Liver (tissue), 9 donors: ENCODE measurements around the gene DUS1L. TPM values are rescaled to one million over a fixed set of nuclear protein-coding genes. Genes with fewer than 3 reads are reported as not detected.

Experiments used
- DNase-seq: peaks from one replicate; pipeline ENCODE4 v3.0.0-alpha.2; 2017; ENCODE audit warnings: low spot score
- H3K27ac ChIP-seq, 2 donors: one replicate each; pipeline ENCODE4 v1.7.0; 2013; ENCODE audit warnings: inconsistent platforms in 2 of 2, low read length in 2 of 2, control low read depth in 1 of 2, low read depth in 1 of 2, mild to moderate bottlenecking in 1 of 2
- H3K27me3 ChIP-seq, 4 donors: one replicate each; pipeline versions ENCODE4 v1.6.1 to v1.7.0; 2013; ENCODE audit warnings: low read length in 3 of 4, inconsistent platforms in 1 of 4, mild to moderate bottlenecking in 1 of 4, moderate library complexity in 1 of 4; ENCODE audit not compliant: control insufficient read depth in 4 of 4, insufficient read depth in 4 of 4
- H3K36me3 ChIP-seq, 4 donors: one replicate each; pipeline versions ENCODE4 v1.6.1 to v1.7.0; 2013; ENCODE audit warnings: low read length in 3 of 4, mild to moderate bottlenecking in 3 of 4, low read depth in 1 of 4, moderate library complexity in 1 of 4; ENCODE audit not compliant: control insufficient read depth in 4 of 4, insufficient read depth in 3 of 4
- H3K4me1 ChIP-seq, 4 donors: one replicate each; pipeline versions ENCODE4 v1.6.1 to v1.7.0; 2013; ENCODE audit warnings: low read length in 3 of 4, mild to moderate bottlenecking in 3 of 4, moderate library complexity in 1 of 4; ENCODE audit not compliant: control insufficient read depth in 4 of 4, insufficient read depth in 4 of 4
- H3K4me3 ChIP-seq, 3 donors: one replicate each; pipeline versions ENCODE4 v1.6.1 to v1.7.0; 2013; ENCODE audit warnings: low read length in 3 of 3, control low read depth in 1 of 3, low read depth in 1 of 3, mild to moderate bottlenecking in 1 of 3
- H3K9ac ChIP-seq, 2 donors: one replicate each; pipeline ENCODE4 v1.7.0; 2013; ENCODE audit warnings: low read length in 2 of 2, mild to moderate bottlenecking in 2 of 2, moderate library complexity in 2 of 2, control low read depth in 1 of 2, low read depth in 1 of 2
- H3K9me3 ChIP-seq, 4 donors: one replicate each; pipeline versions ENCODE4 v1.6.1 to v1.7.0; 2013; ENCODE audit warnings: low read length in 3 of 4; ENCODE audit not compliant: control insufficient read depth in 4 of 4
- EGR1 ChIP-seq, 2 donors: IDR thresholded peaks; 2 replicates each; pipeline ENCODE4 v1.6.1; 2016 to 2018; ENCODE audit warnings: antibody characterized with exemption in 2 of 2, low read depth in 2 of 2
- FOXA1 ChIP-seq: IDR thresholded peaks from 2 replicates; pipeline ENCODE4 v1.6.1; 2016; ENCODE audit warnings: antibody characterized with exemption
- FOXA2 ChIP-seq: IDR thresholded peaks from 2 replicates; pipeline ENCODE4 v1.6.1; 2016; ENCODE audit warnings: antibody characterized with exemption
- GABPA ChIP-seq, 2 donors: IDR thresholded peaks in 1 of 2; conservative IDR thresholded peaks in 1 of 2; 2 replicates each; pipeline ENCODE4 v1.6.1; 2016; ENCODE audit warnings: antibody characterized with exemption in 2 of 2, mild to moderate bottlenecking in 1 of 2, moderate library complexity in 1 of 2
- HNF4A ChIP-seq, 2 donors: conservative IDR thresholded peaks; 2 replicates each; pipeline ENCODE4 v1.6.1; 2016; ENCODE audit warnings: antibody characterized with exemption in 2 of 2, mild to moderate bottlenecking in 2 of 2
- JUND ChIP-seq, 2 donors: IDR thresholded peaks; 2 replicates each; pipeline ENCODE4 v1.6.1; 2016; ENCODE audit warnings: antibody characterized with exemption in 2 of 2
- NR2F2 ChIP-seq: IDR thresholded peaks from 2 replicates; pipeline ENCODE4 v1.6.1; 2016; ENCODE audit warnings: antibody characterized with exemption
- RXRA ChIP-seq, 2 donors: IDR thresholded peaks; 2 replicates each; pipeline ENCODE4 v1.6.1; 2017 to 2018; ENCODE audit warnings: antibody characterized with exemption in 2 of 2, mild to moderate bottlenecking in 1 of 2
- SP1 ChIP-seq: IDR thresholded peaks from 2 replicates; pipeline ENCODE4 v1.6.1; 2018; ENCODE audit warnings: antibody characterized with exemption, mild to moderate bottlenecking
- YY1 ChIP-seq: IDR thresholded peaks from 2 replicates; pipeline ENCODE4 v1.6.1; 2016; ENCODE audit warnings: antibody characterized with exemption, mild to moderate bottlenecking
- WGBS: extraction: QIAGEN DNeasy Blood & Tissue Kit; methylation state at CpG from one replicate; pipeline ENCODE4 v1.1.7; 2013; 5-methylcytosine and 5-hydroxymethylcytosine counted together
- polyA plus RNA-seq, 2 donors: library from polyadenylated mRNA; stranded (reverse) in 1 of 2; unstranded in 1 of 2; fragments of 200-250 nt in 1 of 2; fragments of >200 nt in 1 of 2; fragmentation: Nextera tagmentation in 1 of 2; extraction: Ambion mirVana in 1 of 2; gene quantifications; one replicate each; pipeline versions ENCODE4 v1.2.1 to v1.2.3, GENCODE V29; 2013 to 2015
- total RNA-seq, 2 donors: library from RNA; depleted of rRNA; stranded (reverse); fragments of >200 nt; gene quantifications; one replicate each; pipeline ENCODE4 v1.2.3, GENCODE V29; 2014
- TF ChIP-seq, protein P1 (sequence below): IDR thresholded peaks from 2 replicates; pipeline ENCODE4 v1.6.1; 2016; ENCODE audit warnings: antibody characterized with exemption
- TF ChIP-seq, protein P2 (sequence below): fragments of 150-350 bp; IDR thresholded peaks from 2 replicates; pipeline ENCODE4 v1.5.1; 2017; ENCODE audit warnings: improper control_type of control experiment, low read depth, low read length; ENCODE audit not compliant: missing input control
- TF ChIP-seq, protein P3 (sequence below): IDR thresholded peaks from 2 replicates; pipeline ENCODE4 v1.6.1; 2016; ENCODE audit warnings: antibody characterized with exemption
- TF ChIP-seq, protein P4 (sequence below): IDR thresholded peaks from 2 replicates; pipeline ENCODE4 v1.6.1; 2016; ENCODE audit warnings: antibody characterized with exemption, mild to moderate bottlenecking
- donor health status: healthy.
- donor health status: healthy.
- donor health status: healthy.
- donor health status: healthy.
- donor health status: healthy.

Gene DUS1L
- total and polyA plus RNA-seq, 4 donors, result 40.6 to 74.7 (median 53.3) TPM

DNA sequence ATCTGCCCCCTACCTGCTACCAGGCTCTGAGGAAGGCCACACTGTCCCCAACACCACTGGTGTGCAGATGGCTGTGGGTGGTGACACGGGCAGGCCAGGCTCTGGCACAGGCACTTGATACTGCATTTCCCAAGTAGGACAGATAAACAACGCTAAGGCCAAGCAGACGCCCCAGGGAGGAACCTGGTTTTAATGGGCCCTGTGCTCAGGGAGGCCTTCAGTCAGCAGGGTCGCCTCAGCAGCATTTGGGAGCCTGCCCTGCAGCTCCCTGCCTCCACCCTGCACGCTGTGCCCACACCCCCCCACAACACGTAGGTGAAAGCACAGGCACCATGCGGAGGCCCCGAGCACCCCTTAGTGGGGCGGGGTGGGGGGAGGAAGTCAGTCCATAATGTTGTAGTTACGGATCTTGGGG is 35.7 kb upstream of the DUS1L start:
- TF ChIP-seq RXRA (IDR thresholded peaks at IDR 0.05), result peak in 1 of 2 donors; percentile 7
- no peak for TF ChIP-seq GABPA (IDR thresholded peaks at IDR 0.05 in 1 of 2, conservative IDR thresholded peaks at IDR 0.05 in 1 of 2)
- no peak for TF ChIP-seq NR2F2
- no peak for TF ChIP-seq SP1
- TF ChIP-seq HNF4A (conservative IDR thresholded peaks at IDR 0.05), result no peak
- TF ChIP-seq YY1, result peak; percentile 63
- H3K27ac ChIP-seq, result peak overlapping the region; percentile 96 to 98
- H3K36me3 ChIP-seq, result no peaks in the 10 kb centered on the region
- no peak for DNase-seq
- no peaks in the 10 kb centered on the region for H3K27me3 ChIP-seq
- H3K9ac ChIP-seq, result peak overlapping the region; percentile 3 to 8
- WGBS, result 41% methylated on average over 10 of the region's 10 CpGs
- H3K4me1 ChIP-seq, result peaks cover 34 to 84% (median 61%) of the 10 kb centered on the region in 4 donors
- no peaks in the 10 kb centered on the region for H3K9me3 ChIP-seq
- peak overlapping the region in 2 of 3 donors; percentile 2 for H3K4me3 ChIP-seq

DNA sequence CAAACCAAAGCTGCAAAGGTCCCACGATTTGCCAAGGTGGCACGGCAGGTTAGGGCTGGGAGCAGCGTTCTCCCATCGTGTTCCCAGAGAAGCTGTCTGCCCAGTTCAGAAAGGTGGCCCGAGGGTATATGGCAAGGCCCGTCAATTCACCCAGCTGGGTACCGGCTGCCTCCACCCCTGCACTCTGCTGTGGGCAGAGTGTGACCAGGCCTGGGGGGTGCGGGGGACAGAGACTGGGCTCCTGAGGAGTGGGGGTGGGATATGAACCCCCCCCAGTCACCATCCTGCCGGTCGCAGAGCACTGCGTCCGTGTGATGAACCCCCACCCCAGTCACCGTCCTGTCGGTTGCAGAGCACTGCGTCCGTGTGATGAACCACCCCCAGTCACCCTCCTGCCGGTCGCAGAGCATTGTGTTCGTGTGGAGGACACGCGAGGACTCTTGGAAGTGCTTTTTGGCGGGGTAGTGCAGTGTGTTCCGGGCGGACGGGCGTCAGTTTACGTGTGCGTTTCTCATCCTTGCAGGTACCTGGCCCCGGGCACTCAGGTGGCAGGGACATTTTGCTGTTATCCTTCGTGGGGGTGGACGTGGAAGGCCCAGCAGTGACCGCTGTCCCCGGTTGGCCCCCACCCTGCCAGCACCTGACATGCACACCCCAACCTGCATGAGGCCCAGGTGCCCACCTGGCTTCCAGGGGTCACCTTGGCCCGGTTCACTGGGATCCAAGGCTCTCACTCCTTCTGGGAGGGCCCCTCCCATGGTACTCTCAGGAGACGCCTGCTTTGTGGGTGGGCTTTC is 35.1 kb upstream of the DUS1L start:
- no peaks in the 10 kb centered on the region for H3K27me3 ChIP-seq
- peak overlapping the region in 1 of 2 donors; percentile 16 for H3K9ac ChIP-seq
- TF ChIP-seq FOXA1, result no peak
- TF ChIP-seq, protein P1, sequence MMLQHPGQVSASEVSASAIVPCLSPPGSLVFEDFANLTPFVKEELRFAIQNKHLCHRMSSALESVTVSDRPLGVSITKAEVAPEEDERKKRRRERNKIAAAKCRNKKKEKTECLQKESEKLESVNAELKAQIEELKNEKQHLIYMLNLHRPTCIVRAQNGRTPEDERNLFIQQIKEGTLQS, result no peak
- no peak for TF ChIP-seq GABPA (IDR thresholded peaks at IDR 0.05 in 1 of 2, conservative IDR thresholded peaks at IDR 0.05 in 1 of 2)
- no peak for TF ChIP-seq JUND (IDR thresholded peaks at IDR 0.05)
- no peak for TF ChIP-seq EGR1 (IDR thresholded peaks at IDR 0.05; ENCODE audit: low read depth in 2 of 2)
- TF ChIP-seq RXRA (IDR thresholded peaks at IDR 0.05), result no peak
- TF ChIP-seq, protein P2, sequence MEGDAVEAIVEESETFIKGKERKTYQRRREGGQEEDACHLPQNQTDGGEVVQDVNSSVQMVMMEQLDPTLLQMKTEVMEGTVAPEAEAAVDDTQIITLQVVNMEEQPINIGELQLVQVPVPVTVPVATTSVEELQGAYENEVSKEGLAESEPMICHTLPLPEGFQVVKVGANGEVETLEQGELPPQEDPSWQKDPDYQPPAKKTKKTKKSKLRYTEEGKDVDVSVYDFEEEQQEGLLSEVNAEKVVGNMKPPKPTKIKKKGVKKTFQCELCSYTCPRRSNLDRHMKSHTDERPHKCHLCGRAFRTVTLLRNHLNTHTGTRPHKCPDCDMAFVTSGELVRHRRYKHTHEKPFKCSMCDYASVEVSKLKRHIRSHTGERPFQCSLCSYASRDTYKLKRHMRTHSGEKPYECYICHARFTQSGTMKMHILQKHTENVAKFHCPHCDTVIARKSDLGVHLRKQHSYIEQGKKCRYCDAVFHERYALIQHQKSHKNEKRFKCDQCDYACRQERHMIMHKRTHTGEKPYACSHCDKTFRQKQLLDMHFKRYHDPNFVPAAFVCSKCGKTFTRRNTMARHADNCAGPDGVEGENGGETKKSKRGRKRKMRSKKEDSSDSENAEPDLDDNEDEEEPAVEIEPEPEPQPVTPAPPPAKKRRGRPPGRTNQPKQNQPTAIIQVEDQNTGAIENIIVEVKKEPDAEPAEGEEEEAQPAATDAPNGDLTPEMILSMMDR, result no peak
- TF ChIP-seq, protein P3, sequence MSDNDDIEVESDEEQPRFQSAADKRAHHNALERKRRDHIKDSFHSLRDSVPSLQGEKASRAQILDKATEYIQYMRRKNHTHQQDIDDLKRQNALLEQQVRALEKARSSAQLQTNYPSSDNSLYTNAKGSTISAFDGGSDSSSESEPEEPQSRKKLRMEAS, result no peak
- no peak for TF ChIP-seq SP1
- TF ChIP-seq, protein P4, sequence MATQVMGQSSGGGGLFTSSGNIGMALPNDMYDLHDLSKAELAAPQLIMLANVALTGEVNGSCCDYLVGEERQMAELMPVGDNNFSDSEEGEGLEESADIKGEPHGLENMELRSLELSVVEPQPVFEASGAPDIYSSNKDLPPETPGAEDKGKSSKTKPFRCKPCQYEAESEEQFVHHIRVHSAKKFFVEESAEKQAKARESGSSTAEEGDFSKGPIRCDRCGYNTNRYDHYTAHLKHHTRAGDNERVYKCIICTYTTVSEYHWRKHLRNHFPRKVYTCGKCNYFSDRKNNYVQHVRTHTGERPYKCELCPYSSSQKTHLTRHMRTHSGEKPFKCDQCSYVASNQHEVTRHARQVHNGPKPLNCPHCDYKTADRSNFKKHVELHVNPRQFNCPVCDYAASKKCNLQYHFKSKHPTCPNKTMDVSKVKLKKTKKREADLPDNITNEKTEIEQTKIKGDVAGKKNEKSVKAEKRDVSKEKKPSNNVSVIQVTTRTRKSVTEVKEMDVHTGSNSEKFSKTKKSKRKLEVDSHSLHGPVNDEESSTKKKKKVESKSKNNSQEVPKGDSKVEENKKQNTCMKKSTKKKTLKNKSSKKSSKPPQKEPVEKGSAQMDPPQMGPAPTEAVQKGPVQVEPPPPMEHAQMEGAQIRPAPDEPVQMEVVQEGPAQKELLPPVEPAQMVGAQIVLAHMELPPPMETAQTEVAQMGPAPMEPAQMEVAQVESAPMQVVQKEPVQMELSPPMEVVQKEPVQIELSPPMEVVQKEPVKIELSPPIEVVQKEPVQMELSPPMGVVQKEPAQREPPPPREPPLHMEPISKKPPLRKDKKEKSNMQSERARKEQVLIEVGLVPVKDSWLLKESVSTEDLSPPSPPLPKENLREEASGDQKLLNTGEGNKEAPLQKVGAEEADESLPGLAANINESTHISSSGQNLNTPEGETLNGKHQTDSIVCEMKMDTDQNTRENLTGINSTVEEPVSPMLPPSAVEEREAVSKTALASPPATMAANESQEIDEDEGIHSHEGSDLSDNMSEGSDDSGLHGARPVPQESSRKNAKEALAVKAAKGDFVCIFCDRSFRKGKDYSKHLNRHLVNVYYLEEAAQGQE, result no peak
- TF ChIP-seq FOXA2, result no peak
- H3K4me3 ChIP-seq, result no peak overlapping the region
- H3K9me3 ChIP-seq, result no peaks in the 10 kb centered on the region
- H3K27ac ChIP-seq, result peak overlapping the region; percentile 96 to 98
- peaks cover 32 to 84% (median 58%) of the 10 kb centered on the region in 4 donors for H3K4me1 ChIP-seq
- WGBS, result 46% methylated on average over 35 of the region's 35 CpGs
- no peak for DNase-seq
- peaks cover 0 to 2% (median 0%) of the 10 kb centered on the region in 4 donors for H3K36me3 ChIP-seq
